Omental fat pad (tissue), 4 donors: ENCODE data around the gene PLEKHA6. TPM values are rescaled to one million over a fixed set of nuclear protein-coding genes. Genes with fewer than 3 reads are reported as not detected.

Experiments
- ATAC-seq: fragments of 150-250 bp; one replicate; pipeline ENCODE4 v1.9.1; 2016; ENCODE audit warnings: mild to moderate bottlenecking, moderate library complexity; ENCODE audit not compliant: low FRiP score
- DNase-seq: peaks from one replicate; pipeline ENCODE4 v3.0.0-alpha.2; 2019; ENCODE audit warnings: low spot score
- CTCF ChIP-seq, 3 donors: fragments of 450-650 bp; IDR thresholded peaks; one replicate each; pipeline ENCODE4 v1.5.1; 2016 to 2017; ENCODE audit warnings: antibody characterized with exemption in 3 of 3, mild to moderate bottlenecking in 3 of 3, moderate library complexity in 2 of 3
- total RNA-seq, 4 donors: library from RNA; depleted of rRNA; stranded (reverse); fragments of >200 nt; gene quantifications; one replicate each; pipeline ENCODE4 v1.1.0, GENCODE V29; 2016

Gene PLEKHA6
- total RNA-seq, 4 donors from 2014 or later = 2.9 to 13.1 (median 7.5) TPM

- DNase-seq (no peak), ATAC-seq (no peak)
- TF ChIP-seq CTCF (IDR thresholded peaks at IDR 0.05) = no peak
Measured at GRCh38 chr1:204272505-204272904, 87.2 kb downstream of the PLEKHA6 start.

GRCh38 chr1:204271970-204272369 lies 87.8 kb downstream of the PLEKHA6 start:
- TF ChIP-seq CTCF (IDR thresholded peaks at IDR 0.05) = no peak
- DNase-seq = no peak
- ATAC-seq = no peak

GRCh38 chr1:204268101-204268500 lies 91.6 kb downstream of the PLEKHA6 start:
- DNase-seq (no peak), ATAC-seq (no peak)
- TF ChIP-seq CTCF (IDR thresholded peaks at IDR 0.05) = no peak

- no peak for TF ChIP-seq CTCF (IDR thresholded peaks at IDR 0.05)
- DNase-seq = no peak
- ATAC-seq = no peak
Measured at GRCh38 chr1:204267191-204267601, 92.5 kb downstream of the PLEKHA6 start.

GRCh38 chr1:204266504-204267034 lies 93.2 kb downstream of the PLEKHA6 start:
- TF ChIP-seq CTCF (IDR thresholded peaks at IDR 0.05) = no peak
- no peak for ATAC-seq
- DNase-seq = no peak

GRCh38 chr1:204265665-204266064 lies 94.1 kb downstream of the PLEKHA6 start:
- no peak for TF ChIP-seq CTCF (IDR thresholded peaks at IDR 0.05)
- ATAC-seq = no peak
- no peak for DNase-seq

GRCh38 chr1:204264805-204265204 lies 94.9 kb downstream of the PLEKHA6 start:
- DNase-seq (no peak), ATAC-seq (no peak)
- no peak for TF ChIP-seq CTCF (IDR thresholded peaks at IDR 0.05)
